Uterus (tissue), 4 donors: Measurements from ENCODE around the gene STAP2. TPM values are rescaled to one million over a fixed set of nuclear protein-coding genes. Genes with fewer than 3 reads are reported as not detected.

Experiments
- DNase-seq, 2 donors: peaks; one replicate each; pipeline ENCODE4 v3.0.0-alpha.2; 2019 to 2020
- H3K27ac ChIP-seq, 2 donors: fragments of 200-600 bp; sonication (generic); 1 replicate in 1 of 2; 2 replicates in 1 of 2; pipeline ENCODE4 v1.5.1; 2016 to 2018
- H3K27me3 ChIP-seq, 2 donors: fragments of 200-600 bp; sonication (generic); one replicate each; pipeline ENCODE4 v1.5.1; 2018 to 2019; ENCODE audit warnings: control low read depth in 1 of 2
- H3K36me3 ChIP-seq, 2 donors: fragments of 200-600 bp; sonication (generic); one replicate each; pipeline ENCODE4 v1.5.1; 2019; ENCODE audit warnings: control low read depth in 1 of 2
- H3K4me1 ChIP-seq, 2 donors: fragments of 200-600 bp; sonication (generic); one replicate each; pipeline ENCODE4 v1.5.1; 2018 to 2019; ENCODE audit warnings: control low read depth in 1 of 2
- H3K4me3 ChIP-seq, 2 donors: fragments of 200-600 bp; sonication (generic); 1 replicate in 1 of 2; 2 replicates in 1 of 2; pipeline ENCODE4 v1.5.1; 2018 to 2019; ENCODE audit warnings: mild to moderate bottlenecking in 1 of 2
- H3K9me3 ChIP-seq, 2 donors: fragments of 200-600 bp; sonication (generic); one replicate each; pipeline ENCODE4 v1.5.1; 2019; ENCODE audit warnings: control low read depth in 1 of 2
- CTCF ChIP-seq, 4 experiments: fragments of 200-600 bp in 2 of 4; fragments of 450-650 bp in 2 of 4; sonication (generic) in 2 of 4; IDR thresholded peaks; one replicate each; pipeline ENCODE4 v1.5.1; 2016 to 2019; ENCODE audit warnings: antibody characterized with exemption in 4 of 4, mild to moderate bottlenecking in 2 of 4, moderate library complexity in 1 of 4
- POLR2A ChIP-seq, 2 donors: fragments of 450-650 bp; IDR thresholded peaks; one replicate each; pipeline ENCODE4 v1.6.1; 2016; ENCODE audit warnings: antibody characterized with exemption in 2 of 2, mild to moderate bottlenecking in 1 of 2, moderate library complexity in 1 of 2
- intact Hi-C: fragments of 100-400 bp; cut with DNase I; formaldehyde crosslinking; loops from one replicate; pipeline ENCODE4 v1.15.1; 2023; ENCODE audit warnings: low total_unique reads
- total RNA-seq, 4 donors: library from RNA; depleted of rRNA in 3 of 4; stranded (reverse); fragments of >200 nt in 3 of 4; gene quantifications; one replicate each; pipeline versions ENCODE4 v1.1.0 to v1.2.4, GENCODE V29; 2014 to 2023
- donor health status: DM: yes; HTN: yes; CAD: no.

Gene STAP2
- total RNA-seq, 4 donors from 2014 or later: 0.29 to 9.4 (median 6.2) TPM

- Histone ChIP-seq H3K4me3 (no peak overlapping the region), H3K27ac (peak overlapping the region in 1 of 2 donors; percentile 18), H3K36me3 (no peaks in the 10 kb centered on the region), H3K9me3 (no peaks in the 10 kb centered on the region), H3K27me3 (no peaks in the 10 kb centered on the region), H3K4me1 (peaks cover 13 to 20% of the 10 kb centered on the region in 2 donors)
- no peak for TF ChIP-seq CTCF (IDR thresholded peaks at IDR 0.05)
- TF ChIP-seq POLR2A (IDR thresholded peaks at IDR 0.05): no peak
- peak in 1 of 2 donors; percentile 28 for DNase-seq
- intact Hi-C loops: no loop called here
Observed at GRCh38 chr19:4379383-4380253, 41.0 kb upstream of the STAP2 start.

- DNase-seq: no peak
- intact Hi-C loops: no loop called here
- no peaks in the 10 kb centered on the region for H3K9me3 ChIP-seq
- no peaks in the 10 kb centered on the region for H3K27me3 ChIP-seq
- no peaks in the 10 kb centered on the region for H3K36me3 ChIP-seq
- TF ChIP-seq POLR2A (IDR thresholded peaks at IDR 0.05) (no peak), CTCF (IDR thresholded peaks at IDR 0.05) (no peak)
- peaks cover 20 to 27% of the 10 kb centered on the region in 2 donors for H3K4me1 ChIP-seq
- no peak overlapping the region for H3K27ac ChIP-seq
- H3K4me3 ChIP-seq: no peak overlapping the region
Observed at GRCh38 chr19:4378886-4379285, 40.3 kb upstream of the STAP2 start.

GRCh38 chr19:4376991-4377781 lies 38.6 kb upstream of the STAP2 start:
- H3K36me3 ChIP-seq: no peaks in the 10 kb centered on the region
- H3K9me3 ChIP-seq: no peaks in the 10 kb centered on the region
- no peaks in the 10 kb centered on the region for H3K27me3 ChIP-seq
- peak in 1 of 2 donors; percentile 18 for DNase-seq
- H3K4me3 ChIP-seq: no peak overlapping the region
- intact Hi-C loops: no loop called here
- TF ChIP-seq POLR2A (IDR thresholded peaks at IDR 0.05): no peak
- peaks cover 22 to 33% of the 10 kb centered on the region in 2 donors for H3K4me1 ChIP-seq
- H3K27ac ChIP-seq: peak overlapping the region in 1 of 2 donors; percentile 84

- Histone ChIP-seq H3K27me3 (no peaks in the 10 kb centered on the region), H3K36me3 (no peaks in the 10 kb centered on the region), H3K27ac (peak overlapping the region in 1 of 2 donors; percentile 84), H3K4me1 (peaks cover 22 to 33% of the 10 kb centered on the region in 2 donors), H3K4me3 (no peak overlapping the region), H3K9me3 (no peaks in the 10 kb centered on the region)
- DNase-seq: no peak
- intact Hi-C loops: no loop called here
- TF ChIP-seq CTCF (IDR thresholded peaks at IDR 0.05) (no peak), POLR2A (IDR thresholded peaks at IDR 0.05) (no peak)
Observed at GRCh38 chr19:4376671-4376990, 38.0 kb upstream of the STAP2 start.

- H3K27ac ChIP-seq: peak overlapping the region in 1 of 2 donors; percentile 84
Observed at GRCh38 chr19:4376028-4376670, 37.5 kb upstream of the STAP2 start.

More at GRCh38 chr19:4376028-4376670, 37.5 kb upstream of the STAP2 start:
- intact Hi-C loops: no loop called here
- no peak for DNase-seq
- H3K4me1 ChIP-seq: peaks cover 22 to 33% of the 10 kb centered on the region in 2 donors
- TF ChIP-seq POLR2A (IDR thresholded peaks at IDR 0.05): no peak
- TF ChIP-seq CTCF (IDR thresholded peaks at IDR 0.05): no peak
- H3K27me3 ChIP-seq: no peaks in the 10 kb centered on the region
- no peak overlapping the region for H3K4me3 ChIP-seq
- H3K36me3 ChIP-seq: no peaks in the 10 kb centered on the region
- no peaks in the 10 kb centered on the region for H3K9me3 ChIP-seq
